Stimulated activated CD8-positive, alpha-beta memory T cell treated with anti-CD3 and anti-CD28 coated beads, Interleukin-2, amount 100 ng/mL, for 1 hour (primary cell): ENCODE data around the gene FCHO2.

Source experiments
- DNase-seq, 2 donors: peaks; one replicate each; pipeline ENCODE4 v3.0.0-alpha.2; 2020; ENCODE audit warnings: low read depth in 2 of 2

FCHO2 gene

GRCh38 chr5:73030531-73030930 lies 74.7 kb downstream of the FCHO2 start:
- DNase-seq, result no peak

GRCh38 chr5:73030995-73031394 lies 75.2 kb downstream of the FCHO2 start:
- DNase-seq, result no peak

- no peak for DNase-seq
Measured at GRCh38 chr5:73031839-73032238, 76.0 kb downstream of the FCHO2 start.

- no peak for DNase-seq
Measured at GRCh38 chr5:73032635-73033034, 76.8 kb downstream of the FCHO2 start.

GRCh38 chr5:73037545-73037944 lies 81.7 kb downstream of the FCHO2 start:
- DNase-seq, result no peak

GRCh38 chr5:73039082-73039481 lies 83.2 kb downstream of the FCHO2 start:
- no peak for DNase-seq

- DNase-seq, result no peak
Measured at GRCh38 chr5:73042993-73043392, 87.2 kb downstream of the FCHO2 start.

GRCh38 chr5:73044546-73044945 lies 88.7 kb downstream of the FCHO2 start:
- no peak for DNase-seq

GRCh38 chr5:73045623-73046022 lies 89.8 kb downstream of the FCHO2 start:
- no peak for DNase-seq

GRCh38 chr5:73061593-73061992 lies 105.8 kb downstream of the FCHO2 start:
- DNase-seq, result no peak

GRCh38 chr5:73066466-73066865 lies 110.6 kb downstream of the FCHO2 start:
- no peak for DNase-seq

- DNase-seq, result no peak
Measured at GRCh38 chr5:73067213-73067612, 111.4 kb downstream of the FCHO2 start.

GRCh38 chr5:73081093-73081492 lies 125.3 kb downstream of the FCHO2 start:
- no peak for DNase-seq

GRCh38 chr5:73088026-73088425 lies 132.2 kb downstream of the FCHO2 start:
- DNase-seq, result no peak

- no peak for DNase-seq
Measured at GRCh38 chr5:73093943-73094342, 138.1 kb downstream of the FCHO2 start.

- DNase-seq, result no peak
Measured at GRCh38 chr5:73094415-73094814, 138.6 kb downstream of the FCHO2 start.

- no peak for DNase-seq
Measured at GRCh38 chr5:73095564-73096238, 139.9 kb downstream of the FCHO2 start.

- DNase-seq, result no peak
Measured at GRCh38 chr5:73096239-73096575, 140.4 kb downstream of the FCHO2 start.

- no peak for DNase-seq
Measured at GRCh38 chr5:73097740-73098139, 141.9 kb downstream of the FCHO2 start.

GRCh38 chr5:73100109-73100508 lies 144.3 kb downstream of the FCHO2 start:
- no peak for DNase-seq

- DNase-seq, result no peak
Measured at GRCh38 chr5:73103870-73104299, 148.0 kb downstream of the FCHO2 start.

GRCh38 chr5:73104326-73104725 lies 148.5 kb downstream of the FCHO2 start:
- no peak for DNase-seq

- DNase-seq, result no peak
Measured at GRCh38 chr5:73106335-73106734, 150.5 kb downstream of the FCHO2 start.

- no peak for DNase-seq
Measured at GRCh38 chr5:73110190-73110589, 154.3 kb downstream of the FCHO2 start.
